CD4-positive, alpha-beta T cell treated with Interleukin-12 subunit alpha and Interleukin-12 subunit beta, for 1 hour (primary cell): ENCODE results near the gene CCDC78.

Experiments used
- DNase-seq: peaks from one replicate; pipeline ENCODE4 v3.0.0-alpha.2; 2020

Gene CCDC78

GRCh38 chr16:709566-710499, 16.4 kb downstream of the CCDC78 start:
- DNase-seq: no peak

DNA sequence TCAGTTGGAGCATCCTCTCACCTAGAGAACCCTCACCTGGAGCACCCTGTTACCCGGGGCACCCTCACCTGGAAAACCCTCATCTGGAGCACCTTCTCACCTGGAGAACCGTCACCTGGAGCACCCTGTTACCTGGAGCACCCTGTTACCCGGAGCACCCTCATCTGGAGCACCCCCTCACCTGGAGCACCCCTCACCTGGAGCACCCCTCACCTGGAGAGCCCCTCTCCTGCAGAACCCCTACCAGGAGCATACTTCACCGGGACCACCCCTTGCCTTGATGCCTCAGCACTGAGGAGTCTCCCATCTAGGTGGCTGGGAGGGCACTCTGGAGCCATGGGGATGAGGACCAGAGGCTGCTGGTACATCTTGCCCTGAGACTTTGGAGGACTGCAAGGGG, 17.3 kb downstream of the CCDC78 start:
- DNase-seq: no peak

DNA sequence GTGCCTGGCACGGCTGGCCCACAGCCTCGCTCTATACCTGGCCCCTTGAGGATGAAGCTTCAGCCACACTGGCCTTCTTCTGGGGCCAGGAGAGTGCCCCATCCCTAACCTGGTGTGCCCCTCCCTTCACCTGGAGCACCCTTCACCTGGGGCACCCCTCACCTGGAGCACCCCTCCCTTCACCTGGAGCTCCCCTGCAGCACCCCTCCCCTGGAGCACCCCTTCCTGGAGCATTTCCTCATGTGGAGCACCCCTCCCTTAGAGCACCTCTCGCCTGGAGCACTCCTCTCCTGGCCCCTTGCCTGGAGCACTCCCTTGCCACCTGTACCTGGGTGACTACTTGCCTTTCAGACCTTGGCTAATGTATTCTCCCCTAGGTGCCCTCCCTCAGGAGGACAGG, 18.2 kb downstream of the CCDC78 start:
- no peak for DNase-seq

DNA sequence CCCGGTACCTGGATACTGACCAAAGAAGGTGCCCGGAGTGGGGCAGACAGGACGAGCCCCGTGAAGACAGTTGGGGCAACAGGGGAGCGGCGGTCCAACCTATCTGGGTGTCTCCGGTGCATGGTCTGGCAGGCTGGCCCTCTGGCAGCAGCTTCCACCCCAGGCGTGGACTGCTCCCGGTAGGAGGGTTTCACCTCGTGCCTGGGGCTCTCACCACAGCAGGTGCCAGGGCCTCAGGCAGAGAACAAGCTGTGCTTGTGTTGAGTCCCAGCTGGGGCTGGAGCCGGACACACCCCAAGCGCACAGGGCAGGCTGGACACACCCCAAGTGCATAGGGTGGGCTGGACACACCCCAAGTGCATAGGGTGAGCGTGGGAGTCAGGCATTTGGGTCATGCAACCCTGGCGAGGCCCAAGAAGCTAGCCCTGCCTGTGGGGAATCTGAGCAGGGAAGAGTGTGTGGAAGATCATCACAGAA, 19.1 kb downstream of the CCDC78 start:
- DNase-seq: no peak

- DNase-seq: no peak
Observed at GRCh38 chr16:706189-707061, 19.8 kb downstream of the CCDC78 start.

DNA sequence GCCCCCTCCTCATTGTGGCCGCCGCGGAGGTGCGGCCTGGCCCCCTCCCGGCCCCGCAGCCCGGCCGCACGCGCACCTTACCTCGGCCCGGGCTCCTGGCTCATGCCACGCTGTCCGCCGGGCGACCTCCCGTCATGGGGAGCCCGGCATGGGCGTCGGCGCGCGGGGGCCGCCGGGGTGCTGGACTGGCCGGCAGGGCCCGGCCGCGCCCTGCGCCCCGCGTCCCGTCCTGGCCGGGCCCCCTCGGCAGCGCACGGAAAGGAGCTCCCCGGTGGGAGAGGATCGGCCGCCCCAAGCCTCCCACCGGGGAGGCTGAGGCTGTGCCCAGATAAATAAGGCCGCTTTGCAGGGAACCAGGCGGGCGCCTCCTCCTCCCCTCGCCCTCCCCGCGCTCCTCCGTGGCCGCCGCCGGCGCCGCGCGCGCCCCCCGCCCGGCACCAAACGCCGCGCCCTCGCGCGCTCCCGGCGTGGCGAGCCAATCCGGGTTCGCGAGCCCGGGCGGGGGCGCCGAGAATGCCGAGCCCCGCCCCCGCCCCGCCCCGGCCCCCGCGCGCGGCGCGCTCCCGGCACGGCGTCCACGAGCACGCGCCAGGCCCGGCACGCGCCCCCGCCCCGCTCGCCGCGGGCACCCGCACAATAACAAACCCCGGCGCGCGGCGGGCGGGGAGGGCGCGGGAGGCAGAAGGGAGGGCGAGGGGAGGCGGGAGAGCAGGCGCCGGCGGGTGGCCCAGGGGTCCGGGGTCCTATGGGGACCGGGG, 20.6 kb downstream of the CCDC78 start, which contains the start of gene FBXL16:
Gene FBXL16, minus strand, starts transcription at position 371 of the 758 bp plus-strand sequence. CDS start 8,396 bp downstream, outside the sequence.
- DNase-seq: no peak

GRCh38 chr16:704552-705380, 21.5 kb downstream of the CCDC78 start:
- DNase-seq: no peak

- DNase-seq: no peak
Observed at GRCh38 chr16:704047-704446, 22.2 kb downstream of the CCDC78 start.

DNA sequence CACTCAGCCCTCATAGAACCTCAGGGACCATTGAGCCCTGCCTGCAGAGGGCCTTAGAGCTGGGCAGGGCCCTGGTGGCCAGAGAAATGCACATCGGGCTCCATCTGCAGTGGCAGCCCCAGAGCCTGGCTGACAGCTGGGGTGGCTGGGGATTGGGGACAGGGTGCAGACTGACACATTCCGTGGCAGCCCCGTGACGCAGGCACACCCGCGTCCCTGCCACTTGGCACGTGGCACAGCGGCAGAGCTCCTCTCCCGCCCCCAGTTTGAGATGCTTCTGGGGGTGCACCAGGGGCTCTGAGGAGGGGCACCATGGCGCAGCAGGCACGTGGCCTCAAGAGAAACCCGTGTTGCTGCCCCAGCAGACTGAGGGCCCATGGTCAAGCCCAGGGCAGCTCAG, 22.8 kb downstream of the CCDC78 start:
- DNase-seq: no peak

DNA sequence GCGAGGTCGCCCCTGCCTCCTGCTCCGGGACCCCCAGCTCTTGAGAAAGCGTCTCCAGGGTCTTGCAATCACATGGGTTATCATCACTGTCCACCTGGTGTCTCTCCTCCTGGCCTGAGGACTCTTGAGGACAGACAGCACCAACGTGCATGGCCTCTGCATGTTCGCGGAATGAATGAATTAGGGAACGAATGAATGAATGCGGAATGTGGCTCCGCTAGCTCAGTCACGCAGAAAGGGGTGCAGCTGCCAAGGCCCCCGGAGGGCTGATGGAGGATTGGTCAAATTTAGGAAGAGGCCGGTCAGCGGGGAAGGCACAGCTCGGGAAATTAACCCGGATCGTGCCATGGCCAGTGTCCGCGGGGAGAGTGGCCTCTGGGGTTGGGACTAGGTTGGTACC, 23.9 kb downstream of the CCDC78 start:
- no peak for DNase-seq

GRCh38 chr16:700684-701584, 25.3 kb downstream of the CCDC78 start:
- DNase-seq: peak; percentile 61

DNA sequence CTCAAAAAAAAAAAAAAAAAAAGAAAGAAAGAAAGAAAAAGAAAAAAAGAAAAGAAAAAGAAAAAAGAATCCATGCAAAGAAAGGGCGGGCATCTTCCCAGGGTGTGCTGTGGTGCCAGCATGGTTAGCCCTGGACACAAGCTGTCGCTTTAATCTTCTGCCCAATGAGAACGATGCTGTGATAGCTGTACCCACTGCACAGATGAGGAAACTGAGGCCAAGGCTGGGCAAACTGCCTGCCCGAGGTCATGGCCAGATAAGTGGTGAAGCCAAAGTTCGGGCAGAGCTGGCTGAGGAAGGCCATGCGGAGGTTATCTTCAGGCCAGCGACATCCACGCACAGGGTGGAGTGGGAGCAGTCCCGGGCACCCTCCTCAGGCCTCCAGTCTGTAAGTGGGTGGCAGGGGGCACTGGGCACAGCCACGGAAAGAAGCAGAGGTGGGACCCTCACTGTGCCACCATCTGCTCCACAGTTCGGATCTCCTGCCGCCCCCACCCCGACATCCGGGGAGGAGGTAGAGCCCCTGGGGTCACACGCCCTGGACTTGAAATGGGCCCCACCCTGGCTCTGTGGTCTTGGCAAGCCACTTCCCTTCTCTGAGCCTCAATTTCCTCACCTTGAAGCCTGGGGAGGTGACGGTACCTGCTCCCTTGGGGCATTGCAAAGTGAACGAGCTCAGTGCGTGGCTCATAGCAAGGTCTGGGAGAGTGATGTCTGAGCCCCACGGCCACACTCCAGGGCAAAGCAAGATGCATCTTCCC, 27.2 kb downstream of the CCDC78 start:
- DNase-seq: no peak

DNA sequence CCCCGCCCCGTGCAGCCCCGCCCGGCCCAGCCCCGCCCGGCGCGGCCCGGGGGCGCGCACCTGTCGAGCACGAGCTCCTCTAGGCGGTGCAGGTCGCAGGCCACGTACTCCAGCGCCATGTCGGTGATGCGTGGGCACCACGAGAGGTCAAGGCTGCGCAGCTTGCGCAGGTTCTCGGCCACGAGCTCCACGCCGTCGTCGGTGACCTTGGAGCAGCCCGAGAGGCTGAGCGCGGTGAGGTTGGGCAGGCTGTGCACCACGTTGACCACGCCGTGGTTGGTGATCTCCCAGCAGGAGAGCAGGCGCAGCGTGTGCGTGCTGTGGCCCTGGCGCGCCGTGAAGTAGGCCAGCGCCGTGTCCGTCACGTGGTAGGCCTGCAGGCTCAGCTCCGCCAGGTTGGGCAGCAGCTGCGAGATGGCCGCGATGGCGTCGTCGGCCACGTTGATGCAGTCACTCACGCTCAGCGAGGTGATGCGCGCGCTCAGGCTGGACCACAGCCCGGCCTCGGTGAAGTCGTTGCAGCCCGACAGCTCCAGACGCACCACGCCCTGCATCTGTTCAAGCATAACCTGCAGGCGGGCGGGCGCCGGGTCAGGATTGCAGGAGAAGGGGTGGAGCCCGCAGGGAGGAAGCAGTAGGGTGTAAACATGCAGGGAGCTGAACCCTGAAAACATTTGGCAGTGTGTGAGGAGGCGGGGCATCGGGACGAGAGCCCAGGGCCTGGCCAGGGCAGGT, 30.7 kb downstream of the CCDC78 start:
- DNase-seq: peak; percentile 78

DNA sequence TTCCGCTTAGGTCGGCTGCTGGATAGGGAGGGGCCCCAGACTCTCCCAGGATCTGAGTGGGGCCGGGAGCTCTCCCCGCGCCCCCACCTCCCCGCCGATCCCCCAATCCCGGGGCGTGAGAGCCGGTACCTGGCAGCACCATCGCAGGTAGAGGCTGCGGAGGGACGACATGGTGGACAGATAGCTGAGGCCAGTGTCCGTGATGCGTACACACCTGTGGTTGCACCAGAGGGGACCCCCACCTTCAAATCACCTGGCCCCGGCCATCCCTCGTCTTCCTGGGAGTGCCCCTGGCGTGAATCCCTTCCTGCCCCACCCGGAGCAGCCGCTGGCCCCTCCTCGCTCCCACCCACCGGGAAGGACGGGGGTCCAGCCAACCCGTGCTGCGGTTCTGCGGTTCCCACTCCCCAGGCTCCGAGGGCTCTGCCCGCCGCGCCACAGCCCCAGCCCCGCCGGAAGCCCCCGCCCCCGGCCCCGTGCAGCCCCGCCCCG, 31.3 kb downstream of the CCDC78 start:
- no peak for DNase-seq

GRCh38 chr16:694187-694862, 31.9 kb downstream of the CCDC78 start:
- no peak for DNase-seq

DNA sequence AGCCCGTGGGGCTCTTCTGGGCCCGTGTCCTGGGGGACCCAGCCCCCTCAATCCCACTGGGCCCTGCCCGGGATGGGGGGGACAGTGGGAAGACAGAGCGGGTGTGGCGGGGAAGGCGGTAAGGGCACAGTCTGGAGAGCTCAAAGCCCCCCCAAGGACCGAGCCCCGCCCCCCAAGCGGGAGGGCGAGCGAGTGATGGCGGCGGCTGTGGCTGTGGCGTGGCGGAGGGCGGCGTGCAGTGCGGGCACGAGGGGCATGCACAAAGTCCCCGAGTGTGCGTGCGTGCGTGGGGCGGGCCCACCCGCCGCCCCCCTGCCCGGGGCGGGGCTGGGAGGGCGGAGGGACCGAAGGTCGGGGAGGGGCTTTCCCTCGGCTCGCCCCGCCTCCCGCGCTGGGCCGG, 32.5 kb downstream of the CCDC78 start:
- DNase-seq: no peak

DNA sequence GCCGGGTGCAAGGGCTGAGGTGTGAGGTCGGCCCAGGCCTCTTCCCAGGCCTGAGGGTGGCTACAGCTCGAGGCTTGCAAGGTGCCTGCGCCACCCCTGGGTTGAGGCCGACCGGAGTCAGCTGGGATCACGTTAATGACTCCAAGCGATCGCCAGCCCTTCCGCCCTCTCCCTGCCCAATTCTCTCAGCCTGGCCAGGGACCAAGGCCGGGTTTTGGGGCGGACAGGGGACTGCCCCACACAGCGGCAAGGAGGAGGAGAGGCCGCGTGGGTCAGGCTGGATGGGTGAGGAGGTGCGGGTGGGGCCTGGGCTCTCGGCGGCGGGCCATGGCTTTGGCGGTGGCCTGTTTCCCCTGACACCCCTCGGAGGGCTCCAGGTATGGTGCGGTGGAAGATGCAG, 32.9 kb downstream of the CCDC78 start:
- no peak for DNase-seq

DNA sequence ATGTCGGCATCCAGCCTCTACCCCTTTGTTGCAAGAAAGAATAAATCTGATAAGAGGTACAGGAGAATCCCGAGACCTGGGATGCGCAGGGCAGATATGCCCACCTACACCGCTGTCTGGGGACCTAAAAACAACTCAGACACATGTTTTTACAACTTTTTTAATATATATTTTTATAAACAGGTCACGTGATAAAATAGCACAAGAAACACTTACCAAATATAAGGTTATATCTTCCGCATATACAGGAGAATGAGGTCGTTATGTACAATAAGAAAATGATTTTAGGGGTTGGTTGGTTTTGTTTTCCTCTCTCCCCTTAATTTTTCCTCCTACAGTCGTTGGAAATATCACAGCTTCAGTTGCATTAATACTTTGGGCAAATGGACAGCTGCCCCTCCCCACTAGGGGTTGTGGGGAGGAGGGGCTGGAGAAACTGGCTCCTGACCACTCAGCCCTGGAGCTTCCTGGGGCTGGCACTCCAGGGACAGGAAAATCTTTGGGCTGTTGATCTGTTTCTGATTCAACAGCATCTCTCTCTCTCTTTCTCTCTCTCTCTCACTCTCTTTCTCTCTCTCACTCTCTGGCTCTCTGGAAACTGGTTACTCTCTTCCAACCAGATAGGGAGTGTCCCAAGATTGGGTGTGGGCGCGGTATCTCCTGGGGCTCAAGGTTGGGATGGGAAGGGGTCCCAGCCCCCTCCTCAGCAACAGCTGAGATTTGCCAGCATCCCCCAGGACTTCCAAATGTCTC, 33.7 kb downstream of the CCDC78 start:
- no peak for DNase-seq
